Measurements from ENCODE around the gene SPRY4.

Gene SPRY4

DNA sequence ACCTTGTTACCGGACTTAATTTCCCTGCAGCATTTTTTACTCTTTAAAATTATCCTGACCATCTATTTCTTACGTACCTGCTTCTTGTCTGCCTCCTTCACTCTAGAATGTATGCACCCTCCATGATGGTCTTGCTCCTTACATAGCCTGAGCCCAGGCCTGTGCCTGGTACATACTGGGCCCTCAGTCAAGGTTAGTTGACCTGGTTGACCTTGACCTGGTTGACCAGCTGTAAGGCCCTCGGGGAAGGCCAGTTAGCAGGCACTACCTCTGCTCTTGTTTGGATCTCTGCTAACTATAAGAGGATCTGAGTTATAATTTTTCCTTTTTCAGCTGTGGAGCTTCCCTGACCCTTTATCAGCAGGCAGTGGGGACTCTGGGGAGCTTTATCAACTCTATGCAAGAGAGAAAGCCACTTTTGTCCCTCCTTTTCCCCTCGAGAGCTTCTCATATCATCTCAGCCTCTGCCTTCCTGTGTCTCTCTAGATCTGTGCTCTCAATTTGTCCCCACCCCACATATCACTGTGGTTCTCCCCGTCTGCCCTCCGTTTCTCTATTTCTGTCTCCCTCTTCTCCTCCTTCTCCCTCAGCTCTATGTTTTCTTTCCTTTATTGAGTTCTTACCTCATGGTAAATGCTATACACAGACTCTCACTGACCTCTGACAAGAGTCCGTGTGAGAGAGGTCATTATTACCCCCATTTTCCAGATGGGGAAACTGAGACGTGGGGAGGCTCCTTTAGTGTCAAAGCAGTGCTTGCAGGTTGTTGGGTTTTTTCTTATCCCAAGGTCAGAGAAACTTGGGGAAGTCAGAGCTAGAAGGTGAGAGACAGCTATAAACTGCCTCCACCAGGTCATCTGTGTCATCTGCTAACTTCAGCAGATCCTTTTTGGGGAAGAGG, 28.6 kb downstream of the SPRY4 start:
- 77 to 82% methylated on average over 8 of the region's 8 CpGs for WGBS, 2 experiments
- Histone ChIP-seq H3K36me3 (ENCODE audit: control insufficient read depth, insufficient read depth, low read length) (no peaks in the 10 kb centered on the region), H3K27me3 (ENCODE audit: control insufficient read depth, insufficient read depth, low read length, poor library complexity, severe bottlenecking) (no peaks in the 10 kb centered on the region), H3K27ac (ENCODE audit: insufficient read depth, low read depth, low read length, poor library complexity, severe bottlenecking) (no peak overlapping the region), H3K4me1 (ENCODE audit: control insufficient read depth, insufficient read depth, low read length) (peaks cover 6% of the 10 kb centered on the region), H3K9me3 (ENCODE audit: control insufficient read depth, low read length) (no peaks in the 10 kb centered on the region), H3K4me3 (ENCODE audit: insufficient read depth, low read depth, low read length) (no peak overlapping the region)

DNA sequence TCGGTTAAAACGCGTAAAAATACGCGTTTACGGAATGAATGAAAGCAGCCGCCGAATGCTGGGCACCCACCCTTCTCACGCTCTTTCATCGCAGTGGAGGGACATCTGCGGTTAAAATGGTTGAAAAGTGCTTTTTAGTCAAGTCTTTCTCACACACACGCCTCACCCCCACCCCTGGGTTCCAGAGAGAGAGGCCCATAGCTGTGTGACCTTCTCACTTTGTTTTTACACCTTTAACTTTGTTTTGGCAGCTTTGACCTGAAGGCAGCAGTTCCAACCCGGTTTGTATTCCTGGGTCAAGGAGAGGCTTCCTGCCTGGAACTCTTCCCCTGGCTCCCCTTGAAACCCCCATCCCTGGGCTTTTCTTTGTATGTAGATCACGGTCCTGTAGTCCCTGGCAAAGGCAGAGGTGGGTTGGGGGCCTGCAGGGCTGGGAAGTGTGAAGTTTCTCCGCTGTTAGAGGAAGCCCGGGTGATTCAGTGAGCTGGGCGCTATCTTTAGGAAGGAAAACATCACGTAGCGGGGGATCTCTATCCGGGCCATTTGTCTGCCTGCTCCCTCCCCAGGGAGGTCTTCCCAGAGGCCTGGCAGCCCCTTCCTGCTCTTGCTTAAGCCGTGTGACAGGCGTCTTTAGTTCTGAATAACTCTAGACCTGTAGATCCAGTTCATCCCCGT, 29.6 kb downstream of the SPRY4 start:
- H3K4me3 ChIP-seq (ENCODE audit: insufficient read depth, low read depth, low read length), result no peak overlapping the region
- H3K27me3 ChIP-seq (ENCODE audit: control insufficient read depth, insufficient read depth, low read length, poor library complexity, severe bottlenecking), result no peaks in the 10 kb centered on the region
- peaks cover 14% of the 10 kb centered on the region for H3K4me1 ChIP-seq (ENCODE audit: control insufficient read depth, insufficient read depth, low read length)
- 55 to 59% methylated on average over 23 of the region's 23 CpGs for WGBS, 2 experiments
- no peaks in the 10 kb centered on the region for H3K36me3 ChIP-seq (ENCODE audit: control insufficient read depth, insufficient read depth, low read length)
- H3K27ac ChIP-seq (ENCODE audit: insufficient read depth, low read depth, low read length, poor library complexity, severe bottlenecking), result no peak overlapping the region
- H3K9me3 ChIP-seq (ENCODE audit: control insufficient read depth, low read length), result no peaks in the 10 kb centered on the region

DNA sequence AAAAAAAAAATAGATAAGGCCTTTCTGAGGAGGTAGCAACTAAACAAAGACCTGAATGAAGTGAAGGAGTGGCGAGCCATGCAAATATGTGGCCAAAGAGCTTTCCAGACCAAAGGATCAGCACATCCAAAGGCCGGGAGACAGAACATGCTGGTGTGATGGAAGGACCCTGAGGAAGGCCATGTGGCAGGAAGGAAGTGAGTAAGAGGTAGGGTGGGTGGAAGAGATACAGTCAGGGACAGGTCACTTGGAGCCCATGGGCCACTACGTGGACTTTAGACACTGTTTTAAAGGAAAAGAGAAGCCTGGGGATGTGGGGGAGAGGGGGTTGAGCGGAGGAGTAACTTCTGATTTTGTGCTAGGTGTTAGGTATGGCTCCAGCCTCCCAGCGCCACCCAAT, 31.3 kb downstream of the SPRY4 start:
- no peak overlapping the region for H3K27ac ChIP-seq (ENCODE audit: insufficient read depth, low read depth, low read length, poor library complexity, severe bottlenecking)
- no peaks in the 10 kb centered on the region for H3K36me3 ChIP-seq (ENCODE audit: control insufficient read depth, insufficient read depth, low read length)
- 84 to 85% methylated on average over 5 of the region's 5 CpGs for WGBS, 2 experiments
- no peaks in the 10 kb centered on the region for H3K27me3 ChIP-seq (ENCODE audit: control insufficient read depth, insufficient read depth, low read length, poor library complexity, severe bottlenecking)
- no peak overlapping the region for H3K4me3 ChIP-seq (ENCODE audit: insufficient read depth, low read depth, low read length)
- peaks cover 14% of the 10 kb centered on the region for H3K4me1 ChIP-seq (ENCODE audit: control insufficient read depth, insufficient read depth, low read length)
- H3K9me3 ChIP-seq (ENCODE audit: control insufficient read depth, low read length), result no peaks in the 10 kb centered on the region

DNA sequence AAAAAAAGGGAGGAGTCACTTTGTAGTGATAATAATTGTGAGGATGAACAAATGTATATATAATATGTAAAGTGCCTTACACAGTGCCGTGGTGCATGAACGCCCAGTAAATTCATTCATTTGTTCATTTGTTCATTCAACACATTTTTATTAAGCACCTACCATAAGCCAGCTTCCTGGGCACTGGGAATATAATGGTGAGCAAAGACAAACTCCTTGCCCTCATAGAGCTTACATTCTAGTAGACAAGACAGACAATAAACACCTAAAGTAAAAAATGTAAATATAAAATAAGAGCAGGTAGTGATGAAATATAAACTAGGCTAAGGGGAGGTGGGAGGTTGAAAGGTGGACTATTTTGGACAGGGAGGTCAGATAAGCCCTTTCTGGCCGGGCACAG, 32.0 kb downstream of the SPRY4 start:
- H3K4me3 ChIP-seq (ENCODE audit: insufficient read depth, low read depth, low read length), result no peak overlapping the region
- H3K27me3 ChIP-seq (ENCODE audit: control insufficient read depth, insufficient read depth, low read length, poor library complexity, severe bottlenecking), result no peaks in the 10 kb centered on the region
- no peaks in the 10 kb centered on the region for H3K9me3 ChIP-seq (ENCODE audit: control insufficient read depth, low read length)
- peaks cover 15% of the 10 kb centered on the region for H3K4me1 ChIP-seq (ENCODE audit: control insufficient read depth, insufficient read depth, low read length)
- H3K27ac ChIP-seq (ENCODE audit: insufficient read depth, low read depth, low read length, poor library complexity, severe bottlenecking), result no peak overlapping the region
- H3K36me3 ChIP-seq (ENCODE audit: control insufficient read depth, insufficient read depth, low read length), result no peaks in the 10 kb centered on the region
- WGBS, 2 experiments, result 98 to 99% methylated on average over 3 of the region's 3 CpGs

DNA sequence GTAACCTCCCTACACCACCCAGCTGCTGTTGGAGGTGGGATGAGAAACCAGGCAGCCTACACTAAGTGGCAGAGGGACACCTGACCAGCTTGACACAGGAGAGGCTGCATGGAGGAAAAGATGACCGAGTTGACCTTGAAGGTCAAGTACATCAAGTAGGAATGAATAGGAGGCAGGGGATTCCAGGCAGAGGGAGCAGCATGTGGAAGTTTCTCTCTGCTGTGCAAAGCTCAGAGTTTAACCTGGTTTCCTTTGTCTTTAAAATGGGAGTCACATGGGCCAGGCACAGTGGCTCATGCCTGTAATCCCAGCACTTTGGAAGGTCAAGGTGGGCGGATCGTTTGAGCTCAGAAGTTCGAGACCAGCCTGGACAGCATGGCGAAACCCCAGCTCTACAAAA, 32.6 kb downstream of the SPRY4 start:
- Histone ChIP-seq H3K27ac (ENCODE audit: insufficient read depth, low read depth, low read length, poor library complexity, severe bottlenecking) (no peak overlapping the region), H3K4me1 (ENCODE audit: control insufficient read depth, insufficient read depth, low read length) (peaks cover 21% of the 10 kb centered on the region), H3K4me3 (ENCODE audit: insufficient read depth, low read depth, low read length) (no peak overlapping the region), H3K27me3 (ENCODE audit: control insufficient read depth, insufficient read depth, low read length, poor library complexity, severe bottlenecking) (no peaks in the 10 kb centered on the region), H3K36me3 (ENCODE audit: control insufficient read depth, insufficient read depth, low read length) (no peaks in the 10 kb centered on the region), H3K9me3 (ENCODE audit: control insufficient read depth, low read length) (no peaks in the 10 kb centered on the region)
- 82 to 83% methylated on average over 2 to 5 of the region's 5 CpGs for WGBS, 2 experiments

DNA sequence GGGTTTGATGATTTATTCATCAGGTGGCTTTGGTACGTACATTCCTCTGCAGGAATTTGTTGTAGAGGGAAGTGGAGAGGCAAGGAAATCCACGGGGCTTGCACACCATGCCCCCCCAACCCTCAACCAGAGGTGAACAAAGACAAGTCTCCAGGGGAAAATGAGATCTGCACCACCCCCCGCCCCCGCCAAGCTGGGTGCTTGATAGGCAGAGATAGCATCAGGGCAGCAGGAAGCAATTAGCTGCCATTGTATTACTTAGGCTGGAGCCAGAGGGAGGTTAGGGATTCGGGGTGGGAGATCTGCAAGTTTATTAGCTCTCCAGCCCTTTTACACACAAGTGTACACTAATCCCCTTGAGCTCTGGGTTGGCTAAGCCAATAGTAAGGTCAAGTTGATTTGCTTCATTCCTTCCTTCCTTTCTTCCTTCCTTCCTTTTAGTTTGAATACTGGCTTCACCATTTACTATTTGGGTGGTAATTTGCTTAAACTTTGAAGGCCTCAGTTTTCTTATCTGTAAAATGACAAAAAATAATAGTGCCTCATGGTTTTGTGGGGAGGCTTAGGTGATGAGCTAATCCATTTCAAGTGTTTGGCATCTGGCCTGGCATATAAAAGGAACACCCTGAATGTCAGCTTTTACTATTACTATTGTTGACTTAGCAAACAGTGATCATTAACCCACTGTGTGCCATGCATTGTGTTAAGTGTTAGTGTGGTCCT, 34.1 kb downstream of the SPRY4 start:
- H3K36me3 ChIP-seq (ENCODE audit: control insufficient read depth, insufficient read depth, low read length), result no peaks in the 10 kb centered on the region
- no peak overlapping the region for H3K27ac ChIP-seq (ENCODE audit: insufficient read depth, low read depth, low read length, poor library complexity, severe bottlenecking)
- no peak overlapping the region for H3K4me3 ChIP-seq (ENCODE audit: insufficient read depth, low read depth, low read length)
- H3K9me3 ChIP-seq (ENCODE audit: control insufficient read depth, low read length), result no peaks in the 10 kb centered on the region
- peaks cover 21% of the 10 kb centered on the region for H3K4me1 ChIP-seq (ENCODE audit: control insufficient read depth, insufficient read depth, low read length)
- no peaks in the 10 kb centered on the region for H3K27me3 ChIP-seq (ENCODE audit: control insufficient read depth, insufficient read depth, low read length, poor library complexity, severe bottlenecking)
- WGBS, 2 experiments, result 39 to 43% methylated on average over 5 of the region's 5 CpGs

DNA sequence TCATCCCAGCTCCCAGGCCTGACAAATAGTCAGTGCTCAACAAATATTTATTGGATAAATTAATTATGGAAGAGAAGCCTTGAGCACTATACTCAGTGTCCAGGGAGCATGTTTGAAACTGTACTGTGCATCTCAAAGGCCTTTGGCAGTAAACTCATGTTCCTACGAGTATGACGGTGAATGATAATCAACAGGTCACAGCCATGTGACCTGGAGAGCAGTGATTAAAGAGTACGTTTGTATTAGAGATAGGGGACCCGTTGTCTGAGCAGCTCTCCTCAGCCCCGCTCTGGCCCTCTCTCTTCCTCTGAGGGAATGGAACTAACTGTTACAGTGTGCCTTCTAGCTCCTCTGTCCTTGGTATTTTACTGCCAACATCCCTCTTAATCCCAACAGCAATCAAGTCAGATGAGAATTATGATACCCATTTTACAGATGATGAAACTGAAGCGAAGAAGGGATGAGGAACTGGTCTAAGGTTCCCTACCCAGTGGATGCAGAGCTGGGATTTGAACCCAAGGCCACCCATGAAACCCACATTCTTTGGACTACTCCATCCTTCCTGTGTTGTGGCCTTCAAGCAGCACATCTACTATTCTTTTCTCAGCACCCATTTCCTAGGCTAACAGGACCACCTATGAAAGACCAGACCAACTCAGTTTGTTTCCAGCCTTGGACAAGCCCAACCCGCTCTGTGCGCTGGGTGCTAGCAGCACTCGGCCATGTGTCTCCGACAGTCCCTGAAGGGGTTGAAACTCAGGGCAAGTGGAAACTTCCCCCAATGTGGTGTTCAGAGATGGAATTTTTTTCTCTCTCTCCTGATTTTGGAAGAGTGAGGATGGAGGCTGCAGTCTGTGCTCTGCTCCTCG, 34.9 kb downstream of the SPRY4 start:
- H3K27me3 ChIP-seq (ENCODE audit: control insufficient read depth, insufficient read depth, low read length, poor library complexity, severe bottlenecking), result no peaks in the 10 kb centered on the region
- 83 to 88% methylated on average over 11 of the region's 11 CpGs for WGBS, 2 experiments
- H3K27ac ChIP-seq (ENCODE audit: insufficient read depth, low read depth, low read length, poor library complexity, severe bottlenecking), result no peak overlapping the region
- no peak overlapping the region for H3K4me3 ChIP-seq (ENCODE audit: insufficient read depth, low read depth, low read length)
- H3K4me1 ChIP-seq (ENCODE audit: control insufficient read depth, insufficient read depth, low read length), result peaks cover 15% of the 10 kb centered on the region
- no peaks in the 10 kb centered on the region for H3K36me3 ChIP-seq (ENCODE audit: control insufficient read depth, insufficient read depth, low read length)
- H3K9me3 ChIP-seq (ENCODE audit: control insufficient read depth, low read length), result no peaks in the 10 kb centered on the region

DNA sequence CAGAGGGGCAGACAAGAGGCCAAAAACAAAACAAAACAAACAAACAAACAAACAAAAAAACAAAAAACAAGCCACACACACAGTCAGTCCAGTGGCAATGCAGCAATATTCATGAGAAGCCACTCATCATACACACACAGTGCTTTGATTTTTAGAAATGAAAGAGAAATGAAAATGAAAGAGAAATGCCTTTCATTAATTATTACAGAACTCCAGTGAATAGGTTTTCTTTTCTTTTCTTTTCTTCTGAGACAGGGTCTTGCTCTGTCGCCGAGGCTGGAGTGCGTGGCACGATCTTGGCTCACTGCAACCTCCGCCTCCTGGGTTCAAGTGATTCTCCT, 36.9 kb downstream of the SPRY4 start:
- H3K4me1 ChIP-seq (ENCODE audit: control insufficient read depth, insufficient read depth, low read length), result peaks cover 15% of the 10 kb centered on the region
- no peaks in the 10 kb centered on the region for H3K9me3 ChIP-seq (ENCODE audit: control insufficient read depth, low read length)
- 75 to 77% methylated on average over 5 of the region's 5 CpGs for WGBS, 2 experiments
- no peak overlapping the region for H3K4me3 ChIP-seq (ENCODE audit: insufficient read depth, low read depth, low read length)
- no peaks in the 10 kb centered on the region for H3K36me3 ChIP-seq (ENCODE audit: control insufficient read depth, insufficient read depth, low read length)
- H3K27ac ChIP-seq (ENCODE audit: insufficient read depth, low read depth, low read length, poor library complexity, severe bottlenecking), result peak overlapping the region; percentile 55
- no peaks in the 10 kb centered on the region for H3K27me3 ChIP-seq (ENCODE audit: control insufficient read depth, insufficient read depth, low read length, poor library complexity, severe bottlenecking)

DNA sequence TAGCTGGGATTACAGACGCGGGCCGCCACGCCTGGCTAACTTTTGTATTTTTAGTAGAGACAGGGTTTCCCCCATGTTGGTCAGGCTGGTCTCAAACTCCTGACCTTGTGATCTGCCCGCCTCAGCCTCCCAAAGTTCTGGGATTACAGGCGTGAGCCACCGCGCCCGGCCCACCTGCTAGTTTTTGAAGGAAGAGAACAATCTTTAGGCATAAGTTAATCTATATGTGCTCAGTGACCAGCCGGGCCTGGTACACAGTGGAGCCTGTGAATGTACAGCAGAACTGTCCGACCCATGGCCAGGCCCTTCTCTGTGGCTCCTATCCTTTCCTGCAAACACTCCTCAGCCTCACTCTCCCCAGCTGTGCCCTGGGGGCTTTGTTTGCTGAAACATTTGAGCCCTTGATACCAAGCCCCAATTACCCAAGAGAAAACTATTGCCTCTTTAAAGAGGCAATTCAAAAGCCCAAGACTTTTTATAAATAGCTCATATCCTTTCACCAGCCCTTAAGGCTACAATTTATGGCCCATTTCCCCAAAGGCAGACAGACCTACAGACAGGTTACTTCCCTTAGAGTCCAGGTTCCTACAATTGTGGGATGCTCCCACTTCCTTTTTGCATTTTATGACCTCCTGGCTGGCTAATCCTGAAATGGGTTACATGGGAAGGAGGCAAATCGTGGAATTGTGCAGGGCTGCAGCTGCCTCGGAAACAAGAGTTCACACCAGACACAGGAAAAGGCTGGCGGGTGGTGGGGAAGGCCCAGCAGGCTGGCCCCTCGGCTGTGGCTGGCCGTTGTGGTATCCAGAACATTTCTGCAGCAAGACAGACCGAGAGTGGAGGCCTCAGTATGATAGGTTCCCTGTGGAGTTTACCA, 37.5 kb downstream of the SPRY4 start:
- H3K36me3 ChIP-seq (ENCODE audit: control insufficient read depth, insufficient read depth, low read length), result no peaks in the 10 kb centered on the region
- peaks cover 15% of the 10 kb centered on the region for H3K4me1 ChIP-seq (ENCODE audit: control insufficient read depth, insufficient read depth, low read length)
- no peaks in the 10 kb centered on the region for H3K9me3 ChIP-seq (ENCODE audit: control insufficient read depth, low read length)
- H3K27me3 ChIP-seq (ENCODE audit: control insufficient read depth, insufficient read depth, low read length, poor library complexity, severe bottlenecking), result no peaks in the 10 kb centered on the region
- no peak overlapping the region for H3K4me3 ChIP-seq (ENCODE audit: insufficient read depth, low read depth, low read length)
- peak overlapping the region; percentile 55 for H3K27ac ChIP-seq (ENCODE audit: insufficient read depth, low read depth, low read length, poor library complexity, severe bottlenecking)
- WGBS, 2 experiments, result 73 to 75% methylated on average over 17 of the region's 17 CpGs

Data from ectodermal cell (in vitro differentiated cells).